ENCODE results near the gene WBP2NL. TPM values are rescaled to one million over a fixed set of nuclear protein-coding genes. Genes with fewer than 3 reads are reported as not detected.
"Not testable (repeated sequence)": the region's sequence is repeated elsewhere in the genome, so short reads cannot be mapped to it uniquely, and the experiment has no call there.

Gene WBP2NL
- polyA plus RNA-seq (ENCODE audit: insufficient read length in 12 of 12), result 1 to 10 TPM in 7 of 12 donors, under 1 TPM in 3, not detected in 2; 0.50 to 4.1 (median 1.6) TPM
- long read RNA-seq, donor 1, partial matches to known transcripts, result 6 of 6 reads
- long read RNA-seq, donor 1, other reads (novel, unspliced or antisense), result 0 of 6 reads
- long read RNA-seq, donor 2, result 0 reads
- long read RNA-seq, donor 3, result 0 reads
- long read RNA-seq, donor 4, result 0 reads
- long read RNA-seq, donor 5, partial matches to known transcripts, result 18 of 18 reads
- long read RNA-seq, donor 5, other reads (novel, unspliced or antisense), result 0 of 18 reads
- long read RNA-seq, donor 6, result 0 reads
- long read RNA-seq, donor 7, result 0 reads
- long read RNA-seq, donor 8, partial matches to known transcripts, result 0 of 15 reads
- long read RNA-seq, donor 8, other reads (novel, unspliced or antisense), result 15 of 15 reads
- long read RNA-seq, donor 9, partial matches to known transcripts, result 0 of 7 reads
- long read RNA-seq, donor 9, other reads (novel, unspliced or antisense), result 7 of 7 reads
- long read RNA-seq, donor 10, partial matches to known transcripts, result 0 of 5 reads
- long read RNA-seq, donor 10, other reads (novel, unspliced or antisense), result 5 of 5 reads
- long read RNA-seq, donor 11, result 0 reads

- peak; percentile 64 for DNase-seq
Observed at GRCh38 chr22:41998361-41999261, at the start of gene WBP2NL. TSS of gene WBP2NL (plus strand) at chr22:41998788. CDS start at chr22:41998819, 31 bp downstream.

- not testable (repeated sequence) for DNase-seq
Observed at GRCh38 chr22:41948928-41949296, 49.7 kb upstream of the WBP2NL start.

GRCh38 chr22:41949297-41949965 is 49.2 kb upstream of the WBP2NL start:
- DNase-seq, result no peak

- DNase-seq, result no peak
Observed at GRCh38 chr22:41951898-41952474, 46.6 kb upstream of the WBP2NL start, which contains the start of gene SMIM45. TSS of gene SMIM45 (plus strand) at chr22:41952150.

GRCh38 chr22:41952713-41953112 is 45.9 kb upstream of the WBP2NL start:
- DNase-seq, result no peak

- DNase-seq, result no peak
Observed at GRCh38 chr22:41957941-41958556, 40.5 kb upstream of the WBP2NL start.

GRCh38 chr22:41963453-41964111 is 35.0 kb upstream of the WBP2NL start:
- no peak for DNase-seq

- DNase-seq, result no peak
Observed at GRCh38 chr22:41964112-41964491, 34.5 kb upstream of the WBP2NL start.

GRCh38 chr22:41966225-41966606 is 32.4 kb upstream of the WBP2NL start:
- DNase-seq, result no peak

GRCh38 chr22:41966607-41967240 is 31.9 kb upstream of the WBP2NL start:
- DNase-seq, result peak; percentile 41

- DNase-seq, result no peak
Observed at GRCh38 chr22:41968601-41969000, 30.0 kb upstream of the WBP2NL start.

GRCh38 chr22:41969110-41969646 is 29.4 kb upstream of the WBP2NL start, which contains the start of gene SEPTIN3:
TSS of gene SEPTIN3 (plus strand) at chr22:41969443. CDS start at chr22:41971493, 2,050 bp downstream.
- DNase-seq, result no peak

- no peak for DNase-seq
Observed at GRCh38 chr22:41970601-41971000, 28.0 kb upstream of the WBP2NL start.

- no peak for DNase-seq
Observed at GRCh38 chr22:41971431-41971830, 27.2 kb upstream of the WBP2NL start.

- DNase-seq, result no peak
Observed at GRCh38 chr22:41974691-41975290, 23.8 kb upstream of the WBP2NL start.

- no peak for DNase-seq
Observed at GRCh38 chr22:41975299-41976069, 23.1 kb upstream of the WBP2NL start.

GRCh38 chr22:41976070-41976901 is 22.3 kb upstream of the WBP2NL start:
- DNase-seq, result no peak

Data from muscle of arm (tissue), 14 donors.